HPDE6-E6E7 (cell line): ENCODE data around the gene ALG9.

Experiments
- DNase-seq: peaks from one replicate; pipeline ENCODE4 v3.0.0; 2011; ENCODE audit warnings: missing footprints; ENCODE audit errors: extremely low spot score

Gene ALG9

GRCh38 chr11:111765984-111766833, 105.2 kb downstream of the ALG9 start, which contains the start of gene PPP2R1B:
TSS of gene PPP2R1B (minus strand) at chr11:111766389. CDS start at chr11:111766361, 28 bp downstream.
- DNase-seq: peak; percentile 89

GRCh38 chr11:111765320-111765983, 105.9 kb downstream of the ALG9 start:
- DNase-seq: peak; percentile 32

- no peak for DNase-seq
Observed at GRCh38 chr11:111764621-111765020, 106.8 kb downstream of the ALG9 start.

GRCh38 chr11:111762981-111763643, 108.3 kb downstream of the ALG9 start:
- DNase-seq: no peak

- no peak for DNase-seq
Observed at GRCh38 chr11:111762526-111762925, 108.9 kb downstream of the ALG9 start.

- no peak for DNase-seq
Observed at GRCh38 chr11:111761036-111761435, 110.3 kb downstream of the ALG9 start.

GRCh38 chr11:111759778-111760407, 111.5 kb downstream of the ALG9 start:
- DNase-seq: no peak

- no peak for DNase-seq
Observed at GRCh38 chr11:111759376-111759775, 112.0 kb downstream of the ALG9 start.

GRCh38 chr11:111756097-111756496, 115.3 kb downstream of the ALG9 start:
- DNase-seq: no peak

GRCh38 chr11:111749646-111750045, 121.7 kb downstream of the ALG9 start:
- DNase-seq: no peak

- no peak for DNase-seq
Observed at GRCh38 chr11:111748035-111748804, 123.2 kb downstream of the ALG9 start.

GRCh38 chr11:111745719-111746504, 125.5 kb downstream of the ALG9 start:
- DNase-seq: no peak

GRCh38 chr11:111743700-111744099, 127.7 kb downstream of the ALG9 start:
- no peak for DNase-seq

- no peak for DNase-seq
Observed at GRCh38 chr11:111741751-111742150, 129.6 kb downstream of the ALG9 start.

GRCh38 chr11:111739299-111739698, 132.1 kb downstream of the ALG9 start:
- no peak for DNase-seq

GRCh38 chr11:111737444-111738210, 133.8 kb downstream of the ALG9 start:
- no peak for DNase-seq

GRCh38 chr11:111736621-111737443, 134.5 kb downstream of the ALG9 start:
- no peak for DNase-seq
